Stimulated activated CD8-positive, alpha-beta memory T cell treated with anti-CD3 and anti-CD28 coated beads, Interleukin-4, amount 100 ng/mL, for 1 hour (primary cell): ENCODE data around the gene RAB40C.

Experiments
- DNase-seq, 2 donors: peaks; one replicate each; pipeline ENCODE4 v3.0.0-alpha.2; 2020; ENCODE audit warnings: low read depth in 2 of 2, low spot score in 1 of 2

The RAB40C gene

DNA sequence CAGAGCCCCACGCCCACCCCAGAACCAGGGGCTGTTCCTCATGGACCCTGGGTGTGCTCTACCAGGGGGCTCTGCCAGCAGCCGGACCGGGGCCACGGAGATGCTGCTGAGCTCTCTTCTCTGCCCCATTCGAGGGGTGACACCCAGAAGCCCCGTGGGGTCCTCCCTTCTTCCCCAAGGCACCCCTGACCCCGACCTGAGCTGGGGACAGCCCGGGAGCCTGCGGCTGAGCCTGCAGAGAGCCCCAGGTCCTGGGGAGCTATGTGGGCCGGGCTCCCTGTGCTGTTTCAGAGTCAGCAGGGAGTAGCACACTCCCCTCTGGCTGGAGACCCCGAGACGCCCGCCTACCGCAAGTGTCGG lies 30.9 kb upstream of the RAB40C start:
- DNase-seq: no peak

DNA sequence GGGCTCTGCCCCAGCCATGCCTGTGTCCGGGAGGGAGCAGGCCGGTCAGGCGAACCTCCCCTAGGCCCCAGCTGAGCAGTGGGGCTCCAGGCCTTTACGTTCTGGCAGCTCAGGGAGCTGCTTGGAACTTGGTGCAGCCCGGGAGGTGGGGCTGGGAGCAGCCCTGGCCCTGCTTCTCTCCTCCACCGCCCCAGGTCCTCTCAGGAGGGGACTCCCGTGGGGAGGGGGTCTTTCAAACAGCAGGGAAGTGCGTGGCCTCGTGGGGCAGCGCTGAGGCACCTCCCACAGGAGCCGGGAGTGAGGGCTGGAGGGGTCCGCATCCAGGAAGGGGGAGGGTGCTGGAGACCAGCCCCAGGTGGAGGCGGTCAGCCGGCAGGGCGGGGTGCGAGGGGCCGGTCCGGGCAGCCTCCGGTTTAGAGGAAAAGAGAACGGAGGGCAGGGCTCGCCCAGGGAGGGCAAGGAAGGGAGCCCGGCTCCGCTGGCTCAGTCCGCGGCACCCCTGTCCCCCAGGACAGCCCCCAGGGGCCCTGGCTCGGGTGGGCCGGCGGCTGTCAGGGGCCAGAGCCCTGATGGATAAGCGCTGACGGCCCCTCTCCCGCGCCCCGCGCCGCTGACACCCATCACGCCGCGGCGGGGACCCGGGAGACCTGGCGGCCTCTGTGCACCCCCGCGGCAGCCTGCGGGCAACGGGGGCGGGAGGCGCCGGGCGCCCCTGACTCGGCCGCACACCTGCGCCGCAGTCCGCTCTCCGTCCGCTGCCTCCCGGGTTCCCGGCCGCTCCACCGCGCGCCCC lies 30.3 kb upstream of the RAB40C start:
- no peak for DNase-seq

DNA sequence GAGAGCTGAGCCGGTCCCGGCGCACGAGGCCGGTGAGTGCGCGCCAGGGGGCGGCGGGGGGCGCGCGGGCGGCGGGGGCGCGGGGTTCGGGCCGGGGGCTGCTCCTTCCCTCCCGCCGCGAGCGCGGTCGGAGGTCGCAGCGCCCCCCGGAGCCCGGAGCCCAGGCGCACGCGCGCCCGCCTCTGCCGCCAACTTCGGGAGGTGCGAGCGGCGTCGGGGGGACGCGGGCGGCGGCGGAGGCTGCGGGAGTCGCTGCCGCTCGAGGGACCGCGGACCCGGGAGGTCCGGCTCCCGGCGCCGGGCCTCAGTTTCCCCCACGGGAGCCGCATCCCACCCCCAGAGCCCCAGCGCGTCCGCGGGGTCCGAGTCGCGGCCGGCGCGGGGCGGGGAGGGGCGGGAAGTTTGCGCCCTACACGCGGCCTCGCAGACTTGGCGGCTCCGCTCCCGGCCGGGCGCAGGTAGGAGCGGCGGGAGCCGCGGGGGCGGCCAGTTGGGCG lies 29.6 kb upstream of the RAB40C start, which contains the start of gene PRR35:
PRR35 (plus strand) TSS at position 191 of the 497 bp plus-strand sequence. CDS start 2,901 bp downstream, outside the sequence.
- DNase-seq: no peak

DNA sequence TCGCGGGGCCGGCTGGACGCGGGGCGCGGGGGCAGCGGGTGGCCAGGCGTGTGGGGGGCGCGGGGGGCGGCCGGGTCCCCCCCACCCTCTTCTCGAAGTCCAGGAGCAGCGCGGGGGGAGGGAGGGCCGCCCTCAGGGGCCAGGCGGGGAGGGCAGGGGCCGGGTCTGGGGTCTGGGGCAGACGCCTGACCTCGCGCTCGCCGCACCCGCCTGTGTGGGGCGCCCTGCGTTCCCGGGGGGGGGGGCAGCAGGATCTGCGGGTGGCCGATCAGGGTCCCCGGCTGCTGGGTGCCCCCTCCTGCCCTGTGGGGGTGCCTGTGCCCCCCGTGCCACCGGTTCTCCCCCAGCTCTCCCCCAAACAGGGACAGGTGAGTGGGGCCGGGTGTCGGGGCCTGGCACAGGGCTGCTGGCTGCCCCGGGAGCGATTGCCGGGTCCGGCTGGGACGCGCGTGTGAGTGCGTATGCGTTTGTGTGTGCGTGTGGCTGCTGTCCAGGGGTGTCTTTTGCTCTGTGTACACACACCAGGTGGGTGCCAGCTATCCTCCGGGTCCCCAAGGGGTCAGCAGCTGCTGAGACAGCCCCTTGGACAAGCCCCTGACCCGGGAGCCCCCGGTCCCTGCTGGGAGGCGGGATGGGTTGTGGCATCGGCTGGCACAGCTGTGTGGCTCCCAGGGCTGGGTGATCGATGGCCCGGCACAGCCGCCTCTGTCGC lies 29.0 kb upstream of the RAB40C start:
- DNase-seq: no peak

DNA sequence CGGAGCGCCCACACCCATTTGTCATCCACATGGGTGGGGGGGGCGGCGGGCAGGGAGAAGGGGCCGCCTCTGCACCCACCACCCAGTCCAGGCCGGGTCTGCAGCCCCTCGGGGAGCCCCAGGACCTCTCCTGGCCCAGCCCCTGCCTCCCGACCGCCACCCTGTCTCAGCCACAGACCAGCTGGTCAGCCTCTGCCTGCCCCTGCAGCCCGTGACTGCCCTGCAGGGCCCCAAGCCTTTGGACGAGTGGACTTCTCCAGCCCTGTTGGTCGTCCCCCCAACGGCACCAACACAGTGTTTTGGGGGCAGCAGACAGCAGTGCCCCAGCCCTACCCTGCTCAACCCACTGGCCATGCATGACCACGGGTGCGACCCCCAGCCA lies 28.5 kb upstream of the RAB40C start:
- DNase-seq: no peak

DNA sequence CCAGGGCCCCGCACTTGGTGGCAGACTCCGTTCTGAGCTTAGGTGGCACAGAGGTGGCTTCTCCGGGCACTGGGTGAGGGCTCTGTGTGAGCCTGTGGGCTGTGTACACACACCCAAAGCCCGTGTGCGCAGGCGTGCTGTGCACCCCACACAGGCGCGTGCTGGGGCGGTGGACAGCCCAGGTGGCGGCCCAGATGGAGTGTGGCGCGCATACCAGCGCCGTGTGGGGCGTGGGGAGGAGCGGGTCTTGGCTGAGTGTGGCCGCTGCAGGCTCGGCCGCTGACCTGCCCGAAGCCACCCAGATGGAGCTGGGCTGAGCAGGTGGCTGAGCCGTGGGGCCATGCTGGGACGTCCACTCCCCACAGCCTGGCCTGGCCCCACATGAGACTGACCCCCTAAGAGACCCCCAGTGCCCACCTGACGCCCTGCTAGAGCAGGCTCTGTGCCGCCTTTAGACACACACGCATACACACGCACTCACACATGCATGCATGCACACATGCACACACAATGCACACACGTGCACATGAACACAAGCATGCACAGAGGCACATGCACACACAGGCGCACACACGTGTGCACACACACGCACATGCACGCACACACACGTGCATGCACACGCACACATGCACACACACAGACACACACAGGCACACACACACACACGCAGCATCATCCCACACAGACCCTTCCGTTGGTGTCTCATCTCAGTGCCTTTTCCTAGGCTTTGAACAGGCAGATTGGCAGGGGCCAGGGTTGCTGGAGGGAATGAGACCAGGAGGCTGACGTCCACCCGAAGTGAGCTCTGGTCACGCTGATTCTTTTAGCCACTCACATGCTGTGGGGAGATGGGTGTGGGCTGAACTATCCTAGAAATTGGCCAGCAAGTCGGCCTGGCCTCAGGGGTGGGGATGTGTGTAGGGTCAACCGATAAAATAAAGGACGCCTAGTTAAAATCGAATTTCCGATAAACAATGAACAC lies 27.6 kb upstream of the RAB40C start:
- no peak for DNase-seq

DNA sequence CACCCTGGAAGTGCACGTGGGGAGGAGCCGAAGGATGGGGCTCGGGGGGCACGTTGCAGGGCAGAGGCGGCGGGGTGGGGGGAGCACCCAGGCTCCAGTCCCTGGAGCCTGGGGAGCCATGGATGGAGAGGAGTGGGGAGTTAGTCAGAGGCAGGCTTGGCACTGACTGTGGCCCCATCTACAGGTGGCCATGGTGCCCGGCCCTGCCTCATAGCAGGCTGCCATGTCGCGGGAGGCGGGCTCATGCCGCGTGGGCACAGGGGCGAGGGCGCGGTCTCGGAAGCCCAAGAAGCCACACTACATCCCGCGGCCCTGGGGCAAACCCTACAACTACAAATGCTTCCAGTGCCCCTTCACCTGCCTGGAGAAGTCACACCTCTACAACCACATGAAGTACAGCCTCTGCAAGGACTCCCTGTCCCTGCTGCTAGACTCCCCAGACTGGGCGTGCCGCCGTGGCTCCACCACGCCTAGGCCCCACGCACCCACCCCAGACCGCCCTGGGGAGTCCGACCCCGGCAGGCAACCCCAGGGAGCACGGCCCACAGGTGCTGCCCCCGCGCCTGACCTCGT lies 26.7 kb upstream of the RAB40C start:
- DNase-seq: no peak

DNA sequence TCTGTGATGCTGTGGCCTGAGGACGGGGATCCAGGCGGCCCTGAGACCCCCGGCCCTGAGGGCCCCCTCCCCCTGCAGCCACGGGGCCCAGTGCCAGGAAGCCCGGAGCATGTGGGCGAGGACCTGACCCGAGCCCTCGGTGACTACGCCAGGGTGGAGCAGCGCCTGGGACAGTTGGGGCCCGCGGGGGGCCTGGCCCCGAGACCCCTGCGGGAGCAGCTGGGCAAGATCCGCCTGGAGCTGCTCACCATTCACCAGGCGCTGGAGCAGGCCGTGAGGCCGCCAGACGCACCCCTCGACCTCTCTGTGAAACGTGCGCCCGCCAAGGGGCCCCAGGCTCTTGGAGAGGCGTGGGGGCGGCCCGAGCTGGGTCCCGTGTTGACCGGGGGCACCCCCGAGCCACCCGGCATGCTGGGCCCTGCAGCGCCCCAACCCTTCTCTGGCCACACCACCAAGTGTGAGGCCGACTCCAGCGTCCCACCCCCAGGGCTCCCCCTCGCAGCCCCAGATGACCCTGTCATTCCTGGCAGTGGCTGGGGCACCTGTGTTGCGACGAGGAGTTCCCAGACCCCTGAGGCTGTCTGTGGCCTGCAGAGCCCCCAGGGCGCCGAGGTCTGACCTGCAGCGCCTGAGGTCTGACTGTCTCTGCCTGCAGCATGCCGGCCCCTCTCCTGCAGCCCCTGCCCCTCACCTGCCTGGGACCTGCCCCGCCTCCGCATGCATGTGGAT lies 25.0 kb upstream of the RAB40C start:
- DNase-seq: no peak

DNA sequence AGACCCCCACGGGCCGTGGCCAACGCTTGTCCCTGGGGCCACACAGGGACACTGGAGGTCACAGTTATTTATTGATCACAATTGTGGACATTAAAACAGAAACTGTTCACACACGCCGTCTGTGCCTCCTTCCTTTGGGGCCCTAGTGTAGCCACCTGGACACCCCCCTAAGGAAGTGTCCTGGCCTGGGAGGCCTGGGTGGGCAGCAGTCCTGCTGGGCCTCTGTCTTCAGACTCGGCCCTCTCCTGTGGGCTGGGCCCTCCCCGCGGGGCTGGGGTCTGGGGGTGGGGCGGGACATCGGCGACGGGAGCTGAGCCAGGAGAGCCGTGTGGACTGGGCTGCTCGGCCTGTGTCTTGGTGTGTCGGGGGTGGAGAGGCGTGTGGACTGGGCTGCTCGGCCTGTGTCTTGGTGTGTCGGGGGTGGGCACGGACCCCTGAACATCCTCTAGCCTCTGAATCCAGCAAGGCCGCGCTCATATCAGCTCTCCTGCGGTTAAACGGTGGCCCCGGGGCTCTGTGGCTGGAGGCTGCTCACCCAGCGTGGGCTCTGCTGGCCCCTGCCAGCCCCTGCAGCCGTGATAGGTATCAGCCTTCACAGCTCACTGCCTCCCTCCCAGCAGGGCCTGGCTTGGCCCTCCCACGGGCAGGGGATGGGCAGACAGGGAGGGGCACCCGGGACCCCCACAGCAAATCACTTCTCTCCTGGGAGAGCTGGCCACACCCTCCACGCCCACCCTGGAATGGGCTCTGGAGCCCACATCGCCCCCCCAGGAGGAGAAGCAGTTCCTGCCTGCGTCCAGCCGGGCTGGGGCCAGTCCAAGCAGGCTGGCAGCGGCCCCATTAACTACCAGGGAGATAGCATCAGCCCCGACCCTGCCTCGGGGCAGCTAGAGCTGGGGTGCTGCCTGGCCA lies 24.2 kb upstream of the RAB40C start:
- no peak for DNase-seq

DNA sequence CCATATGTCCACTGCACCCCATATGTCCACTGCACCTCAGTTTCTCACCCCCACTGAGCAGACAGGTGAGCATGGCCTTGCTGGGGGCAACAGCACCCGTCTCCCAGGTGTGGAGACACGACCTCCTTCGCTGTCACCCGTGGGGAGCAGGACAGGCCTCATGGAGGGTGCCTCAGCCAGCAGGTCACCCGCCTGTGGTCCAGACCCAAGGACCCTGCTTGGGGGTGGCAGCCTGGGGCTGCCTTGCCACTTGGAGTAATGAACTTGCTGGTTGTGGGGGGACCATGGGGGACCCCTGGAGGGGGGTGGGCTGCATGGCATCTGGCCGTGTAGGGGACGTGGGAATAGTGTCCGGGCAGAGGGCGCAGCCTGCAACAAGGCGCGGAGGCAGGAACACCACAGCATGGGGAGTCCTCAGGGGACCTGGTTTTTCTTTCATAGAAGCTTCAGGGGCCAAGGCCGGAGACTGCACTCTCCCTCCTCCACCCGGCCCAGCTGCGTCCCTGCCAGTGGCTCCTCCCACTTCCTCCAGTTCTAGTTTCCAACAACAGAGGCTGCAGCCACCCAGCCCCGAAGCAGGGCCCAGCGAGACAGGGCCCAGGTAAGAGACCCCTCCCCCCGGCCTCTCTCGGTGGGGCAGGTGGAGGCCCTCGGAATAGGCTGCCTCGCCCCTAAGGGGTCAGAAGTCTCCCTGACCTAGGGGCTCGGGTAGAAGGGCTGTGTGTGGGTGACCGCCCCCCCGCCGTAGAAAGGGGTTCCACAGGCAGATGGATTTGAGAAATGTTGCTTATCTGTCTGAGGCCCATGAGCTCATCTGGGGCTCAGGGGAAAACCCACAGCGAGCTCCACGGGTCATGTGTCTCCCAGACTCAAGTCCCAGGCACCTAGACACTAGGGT lies 23.1 kb upstream of the RAB40C start, which contains the start of gene NHLRC4:
NHLRC4 (plus strand) TSS at position 531 of the 898 bp plus-strand sequence. CDS start 1,043 bp downstream, outside the sequence.
- DNase-seq: no peak

DNA sequence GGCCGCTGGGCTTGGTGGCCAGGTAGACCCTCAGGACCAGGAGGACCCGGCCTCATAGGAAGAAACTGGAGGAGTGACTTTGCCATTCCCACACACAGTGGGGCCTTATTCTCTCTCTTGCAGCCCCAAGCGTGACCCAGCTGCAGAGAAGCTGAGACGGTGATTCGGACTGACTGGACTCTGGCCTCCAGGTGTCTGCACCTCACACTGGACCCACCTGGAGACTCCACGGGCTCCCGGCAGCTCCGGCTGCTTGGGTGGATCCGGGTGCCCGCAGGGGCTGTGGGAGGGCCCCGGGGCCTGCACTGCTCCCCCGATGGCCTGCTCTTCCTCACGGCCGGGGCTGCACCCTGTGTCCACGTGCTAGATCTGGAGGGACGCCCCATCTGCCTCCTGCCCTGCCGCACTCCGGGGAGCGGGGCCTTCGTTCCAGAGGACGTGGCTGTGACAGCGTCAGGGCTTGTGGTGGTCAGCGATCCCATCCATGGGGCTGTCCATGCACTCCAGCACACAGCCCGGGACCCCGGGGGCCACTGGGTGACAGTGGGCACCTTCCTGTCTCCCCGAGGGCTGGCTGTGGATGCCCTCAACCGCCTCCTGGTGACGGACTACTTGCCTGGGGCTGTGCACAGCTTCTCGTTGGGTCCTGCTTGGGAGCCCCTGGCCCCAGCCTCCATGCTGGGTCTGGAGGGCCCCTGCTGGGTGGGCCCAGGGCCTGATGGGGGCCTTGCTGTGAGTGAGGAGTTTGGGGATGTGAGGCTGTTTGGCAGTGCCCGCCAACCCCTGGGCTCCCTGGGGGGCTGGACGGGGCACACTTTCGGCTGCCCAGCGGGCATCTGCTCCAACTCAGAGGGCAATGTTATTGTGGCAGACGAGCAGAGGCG lies 22.3 kb upstream of the RAB40C start:
- DNase-seq: no peak

DNA sequence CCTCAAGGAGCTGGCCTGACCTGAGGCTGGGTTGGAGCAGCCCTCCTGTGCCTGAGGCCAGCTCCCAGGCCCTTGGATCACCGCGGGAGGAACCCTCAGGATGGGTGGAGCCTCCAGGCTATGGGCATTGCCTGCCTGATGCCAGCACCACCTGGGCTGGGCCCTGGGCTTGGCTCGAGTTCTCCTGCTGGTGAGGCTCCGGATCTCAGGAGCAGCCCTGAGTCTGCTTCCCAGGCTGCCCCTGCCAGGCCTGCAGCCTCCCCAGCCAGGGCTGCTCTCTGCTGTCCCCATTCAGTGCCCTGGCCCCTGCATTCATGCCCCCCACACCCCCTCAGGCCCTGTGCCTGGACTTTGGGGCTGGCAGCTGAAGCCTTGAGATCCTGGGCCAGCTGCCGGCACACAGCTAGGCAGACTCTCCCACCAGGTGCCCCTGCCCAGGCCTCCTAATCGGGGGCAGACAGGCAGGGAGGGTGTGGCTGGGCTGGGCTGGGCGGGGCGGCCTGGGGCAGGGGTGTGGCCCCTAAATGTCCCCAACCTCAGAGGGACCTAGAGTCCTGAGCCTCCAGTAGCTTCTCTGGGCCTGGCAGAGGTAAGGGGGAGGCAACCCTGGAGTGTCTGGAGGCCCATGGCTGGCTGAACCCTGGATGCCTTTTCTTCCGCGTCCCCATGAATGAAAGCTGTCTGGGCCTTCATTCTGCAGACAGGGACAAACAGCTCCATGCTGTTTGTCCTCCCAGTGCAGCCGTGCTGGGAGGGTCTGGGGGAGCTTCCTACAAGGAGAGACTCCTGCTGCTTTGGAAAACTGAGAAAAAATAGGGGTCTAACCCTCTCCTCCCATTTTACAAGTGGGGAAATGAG lies 21.2 kb upstream of the RAB40C start:
- no peak for DNase-seq

DNA sequence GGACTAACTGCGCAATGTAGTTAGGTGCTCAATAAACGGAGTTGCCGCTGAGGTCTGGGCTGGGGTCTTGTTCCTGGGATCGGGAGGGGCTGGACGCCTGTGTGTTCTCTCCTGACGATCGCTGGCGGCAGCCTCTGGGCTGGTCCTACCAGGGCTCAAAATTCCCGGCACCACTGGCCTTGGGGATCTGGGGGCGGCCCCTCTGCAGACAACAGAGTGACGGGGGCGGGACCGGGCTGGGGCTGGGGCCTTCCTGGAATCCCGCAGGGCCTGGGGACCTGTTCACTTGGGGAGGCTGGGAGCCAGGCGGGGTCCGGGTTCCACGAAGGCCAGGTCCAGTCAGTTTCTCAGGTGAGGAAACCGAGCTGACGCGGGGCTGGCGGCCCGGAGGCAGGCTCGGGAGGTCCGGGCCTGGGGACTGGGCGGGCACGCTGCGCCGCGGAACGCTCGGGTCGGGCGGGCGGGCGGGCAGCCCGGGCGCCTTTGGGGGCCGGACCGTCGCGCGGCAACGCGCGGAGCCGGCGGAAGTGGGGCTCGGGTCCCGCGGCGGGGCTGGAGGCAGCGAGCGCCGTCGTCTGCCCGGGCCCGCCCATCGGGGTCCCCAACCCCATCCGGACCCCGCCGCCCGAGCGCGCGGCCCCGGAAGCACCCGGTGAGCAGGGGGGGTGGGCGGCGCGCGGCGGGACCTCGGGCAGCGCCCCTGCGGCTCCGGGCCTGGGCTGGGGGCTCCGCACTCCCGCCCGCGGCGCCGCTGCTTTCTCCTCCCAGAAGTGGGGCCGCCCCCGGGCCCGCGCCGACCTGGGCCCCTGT lies 20.2 kb upstream of the RAB40C start, which contains the start of gene PIGQ:
PIGQ (plus strand) TSS at position 524 of the 810 bp plus-strand sequence. CDS start 4,107 bp downstream, outside the sequence.
- DNase-seq: peak; percentile 16 to 35

DNA sequence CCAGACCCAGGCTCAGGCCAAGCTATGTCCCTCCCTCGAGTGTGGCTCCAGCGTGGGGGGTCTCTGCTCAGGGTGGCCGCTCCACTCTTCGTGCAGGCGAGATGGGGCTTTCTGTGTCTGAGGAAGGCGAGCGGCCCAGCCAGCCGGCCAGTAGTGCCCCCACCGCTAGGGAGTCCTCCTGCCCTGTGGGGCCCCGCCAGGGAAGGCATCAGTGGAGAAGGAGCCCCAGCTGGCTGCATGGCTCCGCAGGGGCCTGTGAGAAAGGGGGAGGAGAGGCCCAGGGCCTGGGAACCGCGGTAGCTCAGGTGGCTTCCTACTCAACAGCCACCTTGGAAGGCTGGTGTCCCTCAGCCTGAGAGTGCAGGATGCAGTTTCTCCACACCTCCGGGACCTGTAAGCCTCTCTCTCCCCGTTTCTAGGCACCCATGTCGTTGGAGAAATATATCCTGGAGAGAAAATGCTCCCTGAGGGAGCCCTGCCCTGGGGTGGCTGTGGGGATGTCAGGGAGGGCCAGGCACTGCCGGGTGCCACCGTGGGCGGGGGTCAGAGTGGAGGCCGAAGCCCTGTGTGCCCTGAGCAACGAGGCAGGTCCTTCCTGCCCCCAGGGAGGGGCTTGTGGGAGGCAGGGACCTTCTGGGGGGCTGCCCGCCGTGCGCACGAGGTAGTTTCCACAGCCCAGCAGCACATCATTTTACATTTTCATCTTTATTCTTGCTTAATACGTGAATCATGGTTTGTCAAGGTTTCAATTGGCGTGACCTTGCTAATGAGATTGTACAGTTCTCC lies 16.8 kb upstream of the RAB40C start:
- no peak for DNase-seq
